ENCODE measurements around the gene LCAT. TPM values are rescaled to one million over a fixed set of nuclear protein-coding genes. Genes with fewer than 3 reads are reported as not detected.

Gene LCAT
- total and polyA plus RNA-seq, 9 of the 15 experiments (the other 6 are each of a cell fraction or from before 2014, with no cell fraction given) = 0.46 to 21.0 (median 5.0) TPM

- no peak for TF ChIP-seq ZNF384 (IDR thresholded peaks at IDR 0.05; ENCODE audit: low read depth, low read length)
- no peak for TF ChIP-seq ZNF23 (CRISPR knock-in tag; IDR thresholded peaks at IDR 0.05)
- TF ChIP-seq CTCFL (IDR thresholded peaks at IDR 0.05; ENCODE audit: borderline replicate concordance, insufficient read depth, low read depth, low read length, poor library complexity, severe bottlenecking) = peak; percentile 47
- TF ChIP-seq RB1 (IDR thresholded peaks at IDR 0.05; ENCODE audit: low read depth) = no peak
- TF ChIP-seq DPF2 (IDR thresholded peaks at IDR 0.05) = no peak
- TF ChIP-seq POLR2AphosphoS5 (IDR thresholded peaks at IDR 0.05; ENCODE audit: control insufficient read depth, insufficient read depth, low read depth, low read length) = no peak
- TF ChIP-seq ESRRA (IDR thresholded peaks at IDR 0.05; ENCODE audit: borderline replicate concordance, low read depth) = no peak
Observed at GRCh38 chr16:67979955-67980678, 36.2 kb upstream of the LCAT start, which contains the start of gene DPEP3 (continued).
